CD4-positive, alpha-beta memory T cell (primary cell): ENCODE measurements around the gene TMEM259. TPM values are rescaled to one million over a fixed set of nuclear protein-coding genes. Genes with fewer than 3 reads are reported as not detected.

Experiments
- CTCF ChIA-PET: fragments of 350-600 bp; sonication (Branson Sonifier 250); formaldehyde crosslinking; loops from one replicate; lab custom pipeline; 2021; ENCODE audit warnings: inconsistent platforms; ENCODE audit not compliant: partially characterized antibody; lab: Charles Lee
- POLR2A ChIA-PET: fragments of 350-600 bp; sonication (Branson Sonifier 250); formaldehyde crosslinking; loops from one replicate; lab custom pipeline; 2021; ENCODE audit not compliant: partially characterized antibody; lab: Charles Lee
- DNase-seq, 5 donors: peaks; one replicate each; pipeline versions ENCODE4 v3.0.0 to v3.0.0-alpha.2; 2020 to 2022; ENCODE audit warnings: mixed read lengths in 1 of 5
- H3K27ac ChIP-seq: one replicate; pipeline ENCODE4 v1.7.0; 2013; ENCODE audit warnings: low read depth, low read length
- H3K27me3 ChIP-seq: 2 replicates; pipeline ENCODE4 v1.7.0; 2013; ENCODE audit warnings: mild to moderate bottlenecking, low read length, moderate library complexity; ENCODE audit not compliant: insufficient read depth
- H3K36me3 ChIP-seq: 2 replicates; pipeline ENCODE4 v1.7.0; 2013; ENCODE audit warnings: mild to moderate bottlenecking, low read length, moderate library complexity; ENCODE audit not compliant: insufficient read depth
- H3K4me1 ChIP-seq: 2 replicates; pipeline ENCODE4 v1.7.0; 2013; ENCODE audit warnings: mild to moderate bottlenecking, low read length, moderate library complexity; ENCODE audit not compliant: insufficient read depth
- H3K4me3 ChIP-seq, 2 donors: one replicate each; pipeline ENCODE4 v1.7.0; 2013; ENCODE audit warnings: low read length in 2 of 2, mild to moderate bottlenecking in 1 of 2
- H3K9me3 ChIP-seq, 2 donors: one replicate each; pipeline ENCODE4 v1.7.0; 2013; ENCODE audit warnings: low read length in 2 of 2, control low read depth in 1 of 2; ENCODE audit not compliant: control insufficient read depth in 1 of 2
- H3K27ac Mint-ChIP-seq, 7 donors: one replicate each; pipeline ENCODE4 v1.8.0; 2020 to 2021; ENCODE audit warnings: mixed read lengths in 7 of 7, mild to moderate bottlenecking in 6 of 7, inconsistent platforms in 3 of 7, moderate library complexity in 3 of 7
- H3K27me3 Mint-ChIP-seq, 2 donors: one replicate each; pipeline ENCODE4 v1.8.0; 2020 to 2021; ENCODE audit warnings: mixed read lengths in 2 of 2
- H3K36me3 Mint-ChIP-seq, 2 donors: one replicate each; pipeline ENCODE4 v1.8.0; 2020 to 2021; ENCODE audit warnings: mixed read lengths in 2 of 2, inconsistent platforms in 1 of 2, mild to moderate bottlenecking in 1 of 2
- H3K4me1 Mint-ChIP-seq, 4 donors: one replicate each; pipeline ENCODE4 v1.8.0; 2020 to 2021; ENCODE audit warnings: mixed read lengths in 4 of 4, mild to moderate bottlenecking in 1 of 4
- H3K4me3 Mint-ChIP-seq, 8 donors: one replicate each; pipeline ENCODE4 v1.8.0; 2020 to 2021; ENCODE audit warnings: mixed read lengths in 8 of 8, mild to moderate bottlenecking in 7 of 8, moderate library complexity in 6 of 8, inconsistent platforms in 3 of 8
- H3K9me3 Mint-ChIP-seq, 8 donors: one replicate each; pipeline ENCODE4 v1.8.0; 2020 to 2021; ENCODE audit warnings: mixed read lengths in 8 of 8, mild to moderate bottlenecking in 5 of 8, inconsistent platforms in 3 of 8, moderate library complexity in 1 of 8
- intact Hi-C: fragments of 100-400 bp; cut with micrococcal nuclease; formaldehyde crosslinking; loops from one replicate; pipeline ENCODE4 v1.15.1; 2023
- polyA plus RNA-seq, 2 donors: library from polyadenylated mRNA; unstranded; fragments of 300-500 nt; fragmentation: Illumina TruSeq; gene quantifications; one replicate each; pipeline ENCODE4 v1.2.3, GENCODE V29; 2021
- total RNA-seq, 2 experiments: library from RNA; stranded (reverse); gene quantifications; one replicate each; pipeline ENCODE4 v1.2.3, GENCODE V29; 2021

TMEM259 gene
- total and polyA plus RNA-seq, 4 experiments from 2014 or later = 40.5 to 329 (median 196) TPM

GRCh38 chr19:1066748-1067340, 45.9 kb upstream of the TMEM259 start, which contains the start of gene ARHGAP45:
Gene ARHGAP45 (plus strand): TSS chr19:1067167. CDS start chr19:1067406, 239 bp downstream.
- intact Hi-C loops = loop anchor here (1.0 to 2.0 kb wide), 4 partner anchors 26 to 46 kb away; partner anchors contain the start of genes GPX4, POLR2E, RNU6-2 and TMEM259
- H3K27ac ChIP-seq = peak within 1 kb of the TSS; percentile 98
- peak within 1 kb of the TSS; percentile 95 to 97 (median 96) for H3K27ac Mint-ChIP-seq

DNA sequence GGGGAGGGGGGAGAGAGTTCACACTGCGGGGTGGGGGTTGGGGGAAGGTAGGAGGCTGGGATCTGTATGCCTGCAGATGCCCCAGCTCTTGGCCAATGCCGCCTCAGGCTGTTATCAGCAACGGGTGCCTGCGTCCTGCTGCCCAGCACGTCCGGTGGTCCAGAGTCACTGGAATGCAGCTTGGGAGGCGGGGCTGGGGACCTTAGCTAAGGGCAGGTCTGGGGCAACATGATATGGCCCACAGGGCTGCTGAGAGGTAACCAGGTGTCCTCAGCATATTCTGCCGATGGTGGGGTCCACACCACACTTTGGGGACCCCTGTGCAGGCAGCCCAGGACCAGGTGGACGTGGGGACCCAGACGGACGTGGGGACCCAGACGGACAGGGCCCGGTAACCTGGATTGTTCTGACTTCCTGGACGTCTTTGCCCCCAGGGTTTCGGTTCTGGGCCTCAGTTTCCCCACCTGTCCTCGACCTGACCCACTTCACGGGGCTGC, 45.4 kb upstream of the TMEM259 start:
- peaks cover 54% of the 10 kb centered on the region for H3K4me1 ChIP-seq
- peaks cover 5% of the 10 kb centered on the region for H3K36me3 ChIP-seq
- intact Hi-C loops = loop anchor here (2.0 kb wide), 2 partner anchors 29 to 45 kb away; partner anchors contain the start of genes POLR2E, RNU6-2 and TMEM259
- ChIA-PET CTCF (interaction anchor here (1.0 to 5.7 kb wide), 13 partner anchors 8 to 127 kb away, joined by 3 to 219 read pairs (median 6); partner anchors contain the start of gene CNN2), POLR2A (interaction anchor here (0.8 to 57.1 kb wide), 16 partner anchors 3 to 209 kb away, joined by 3 to 3893 read pairs (median 10); partner anchors contain the start of genes ABCA7, ARHGAP45, CIRBP and CNN2)
- no peaks in the 10 kb centered on the region for H3K9me3 ChIP-seq
- H3K27ac ChIP-seq = peak overlapping the region; percentile 98
- H3K27me3 Mint-ChIP-seq = no peaks in the 10 kb centered on the region
- peak overlapping the region in 1 of 2 donors; percentile 85 for H3K4me3 ChIP-seq
- H3K36me3 Mint-ChIP-seq = peaks cover 13% of the 10 kb centered on the region in 2 donors
- H3K9me3 Mint-ChIP-seq = peaks cover 0 to 5% (median 0%) of the 10 kb centered on the region in 8 donors
- H3K27me3 ChIP-seq = no peaks in the 10 kb centered on the region
- peak overlapping the region; percentile 17 to 96 (median 85) for H3K27ac Mint-ChIP-seq
- peak overlapping the region in 7 of 8 donors; percentile 71 to 96 (median 83) for H3K4me3 Mint-ChIP-seq
- no peak for DNase-seq
- H3K4me1 Mint-ChIP-seq = peaks cover 21 to 59% (median 38%) of the 10 kb centered on the region in 4 donors

More at GRCh38 chr19:1066748-1067340, 45.9 kb upstream of the TMEM259 start, which contains the start of gene ARHGAP45:
- Histone ChIP-seq H3K36me3 (peaks cover 8% of the 10 kb centered on the region), H3K9me3 (no peaks in the 10 kb centered on the region), H3K4me3 (peak within 1 kb of the TSS; percentile 85 to 92), H3K27me3 (no peaks in the 10 kb centered on the region), H3K4me1 (peaks cover 59% of the 10 kb centered on the region)
- H3K36me3 Mint-ChIP-seq = peaks cover 16 to 17% of the 10 kb centered on the region in 2 donors
- peak; percentile 85 to 89 (median 87) for DNase-seq
- H3K9me3 Mint-ChIP-seq = peaks cover 0 to 5% (median 0%) of the 10 kb centered on the region in 8 donors
- ChIA-PET CTCF (interaction anchor here (0.7 to 5.7 kb wide), 17 partner anchors 9 to 199 kb away, joined by 3 to 219 read pairs (median 4); partner anchors contain the start of genes ABCA7 and CNN2), POLR2A (interaction anchor here (0.8 to 57.1 kb wide), 20 partner anchors 4 to 406 kb away, joined by 3 to 3893 read pairs (median 7); partner anchors contain the start of genes ABCA7, ARHGAP45, CIRBP and CNN2)
- no peaks in the 10 kb centered on the region for H3K27me3 Mint-ChIP-seq
- peak within 1 kb of the TSS; percentile 88 to 97 (median 94) for H3K4me3 Mint-ChIP-seq
- peaks cover 24 to 64% (median 42%) of the 10 kb centered on the region in 4 donors for H3K4me1 Mint-ChIP-seq

GRCh38 chr19:1065606-1066109, 44.7 kb upstream of the TMEM259 start:
- DNase-seq = no peak
- no peaks in the 10 kb centered on the region for H3K9me3 ChIP-seq
- CTCF ChIA-PET = interaction anchor here (1.2 to 5.7 kb wide), 14 partner anchors 8 to 44 kb away, joined by 3 to 219 read pairs (median 4); partner anchors contain the start of genes CNN2 and RNU6-2
- Mint-ChIP-seq H3K27me3 (no peaks in the 10 kb centered on the region), H3K9me3 (peaks cover 0 to 5% (median 0%) of the 10 kb centered on the region in 8 donors), H3K4me3 (peak overlapping the region in 6 of 8 donors; percentile 51 to 96 (median 70)), H3K4me1 (peaks cover 21 to 59% (median 38%) of the 10 kb centered on the region in 4 donors), H3K27ac (peak overlapping the region; percentile 37 to 95 (median 84)), H3K36me3 (peaks cover 13% of the 10 kb centered on the region in 2 donors)
- no peak overlapping the region for H3K4me3 ChIP-seq
- POLR2A ChIA-PET = interaction anchor here (1.2 to 57.1 kb wide), 6 partner anchors 2 to 203 kb away, joined by 7 to 3893 read pairs (median 532); partner anchors contain the start of genes ABCA7, ARHGAP45, CIRBP and CNN2
- intact Hi-C loops = loop anchor here (1.0 to 2.0 kb wide), 4 partner anchors 23 to 45 kb away; partner anchors contain the start of genes POLR2E, RNU6-2 and TMEM259
- peaks cover 2% of the 10 kb centered on the region for H3K36me3 ChIP-seq
- H3K4me1 ChIP-seq = peaks cover 50% of the 10 kb centered on the region
- H3K27me3 ChIP-seq = no peaks in the 10 kb centered on the region
- H3K27ac ChIP-seq = peak overlapping the region; percentile 98

- Histone ChIP-seq H3K36me3 (no peaks in the 10 kb centered on the region), H3K27me3 (no peaks in the 10 kb centered on the region), H3K27ac (no peak overlapping the region), H3K4me1 (peaks cover 43% of the 10 kb centered on the region), H3K9me3 (no peaks in the 10 kb centered on the region), H3K4me3 (no peak overlapping the region)
- Mint-ChIP-seq H3K36me3 (peaks cover 11% of the 10 kb centered on the region in 2 donors), H3K9me3 (peaks cover 0 to 5% (median 0%) of the 10 kb centered on the region in 8 donors), H3K27ac (peak overlapping the region; percentile 53 to 95 (median 86)), H3K4me1 (peaks cover 21 to 56% (median 36%) of the 10 kb centered on the region in 4 donors), H3K4me3 (peak overlapping the region; percentile 57 to 78 (median 69)), H3K27me3 (no peaks in the 10 kb centered on the region)
- intact Hi-C loops = loop anchor here (1.0 kb wide), 2 partner anchors 23 to 37 kb away; no protein-coding TSS in a partner anchor
- ChIA-PET CTCF (interaction anchor here (0.6 to 5.7 kb wide), 21 partner anchors 11 to 142 kb away, joined by 3 to 219 read pairs (median 4); partner anchors contain the start of genes CNN2, POLR2E and RNU6-2), POLR2A (interaction anchor here (0.6 to 57.1 kb wide), 10 partner anchors 2 to 204 kb away, joined by 3 to 3893 read pairs (median 10); partner anchors contain the start of genes ABCA7, ARHGAP45, CIRBP and CNN2)
- DNase-seq = peak; percentile 64 to 73 (median 71)
Observed at GRCh38 chr19:1064661-1065605, 44.0 kb upstream of the TMEM259 start.

DNA sequence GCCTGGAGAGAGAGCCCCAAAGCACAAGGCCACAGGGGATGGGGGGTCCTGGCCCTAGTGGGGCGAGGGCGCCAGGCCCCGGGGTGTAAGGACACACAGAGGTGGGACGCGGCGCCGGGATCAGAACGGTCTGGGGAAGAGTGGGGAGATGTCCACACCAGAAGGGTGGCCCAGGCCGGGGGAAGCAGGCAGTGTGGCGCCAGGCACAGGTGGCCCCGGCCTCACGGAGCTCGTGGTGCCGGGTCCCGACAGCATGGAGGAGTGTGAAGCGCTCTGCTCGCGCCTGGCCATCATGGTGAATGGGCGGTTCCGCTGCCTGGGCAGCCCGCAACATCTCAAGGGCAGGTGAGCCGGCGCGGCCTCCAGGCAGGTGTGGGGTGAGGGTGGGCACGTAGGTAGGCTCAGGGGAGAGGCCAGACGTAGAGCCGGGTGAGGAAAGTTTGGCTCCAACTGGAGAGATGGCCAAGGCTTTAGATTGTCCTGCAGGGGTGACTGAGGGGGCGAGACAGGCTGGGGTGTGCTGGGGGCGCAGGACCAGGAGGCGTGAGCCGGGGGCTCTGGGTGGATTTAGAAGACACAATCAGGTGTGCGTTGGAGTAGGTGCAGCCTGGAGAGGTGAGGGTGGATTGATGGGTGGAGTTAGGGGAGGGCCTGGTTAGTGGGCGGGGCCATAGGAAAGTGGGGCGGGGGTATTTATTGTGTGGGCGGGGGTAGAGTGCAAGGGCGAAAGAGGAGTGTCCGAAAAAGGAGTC, 43.2 kb upstream of the TMEM259 start:
- peak overlapping the region in 5 of 7 donors; percentile 23 to 95 (median 71) for H3K27ac Mint-ChIP-seq

More for the DNA sequence above, 43.2 kb upstream of the TMEM259 start:
- peaks cover 18 to 47% (median 30%) of the 10 kb centered on the region in 4 donors for H3K4me1 Mint-ChIP-seq
- peaks cover 35% of the 10 kb centered on the region for H3K4me1 ChIP-seq
- peak overlapping the region in 2 of 8 donors; percentile 17 to 49 for H3K4me3 Mint-ChIP-seq
- no peaks in the 10 kb centered on the region for H3K36me3 ChIP-seq
- peaks cover 0 to 4% (median 0%) of the 10 kb centered on the region in 8 donors for H3K9me3 Mint-ChIP-seq
- DNase-seq = no peak
- H3K36me3 Mint-ChIP-seq = peaks cover 6 to 7% of the 10 kb centered on the region in 2 donors
- POLR2A ChIA-PET = interaction anchor here (0.6 to 57.1 kb wide), 9 partner anchors 1 to 205 kb away, joined by 3 to 3893 read pairs (median 12); partner anchors contain the start of genes ABCA7, ARHGAP45, CIRBP and CNN2
- intact Hi-C loops = no loop called here
- H3K4me3 ChIP-seq = no peak overlapping the region
- H3K27me3 Mint-ChIP-seq = no peaks in the 10 kb centered on the region
- CTCF ChIA-PET = interaction anchor here (0.6 to 5.7 kb wide), 19 partner anchors 10 to 143 kb away, joined by 3 to 219 read pairs (median 4); partner anchors contain the start of genes CNN2, POLR2E and RNU6-2
- no peaks in the 10 kb centered on the region for H3K9me3 ChIP-seq
- no peaks in the 10 kb centered on the region for H3K27me3 ChIP-seq
- no peak overlapping the region for H3K27ac ChIP-seq
